Measurements from ENCODE around the gene AMBRA1. TPM values are rescaled to one million over a fixed set of nuclear protein-coding genes. Genes with fewer than 3 reads are reported as not detected.
A peak's percentile ranks its signal among the peaks of the same experiment; 100 is the strongest.

Gene AMBRA1
- total and polyA plus RNA-seq, 8 donors: 4.6 to 59.4 (median 23.3) TPM

GRCh38 chr11:46402957-46403902 lies 190.6 kb downstream of the AMBRA1 start:
- DNase-seq: no peak
- no peak for TF ChIP-seq POLR2A (IDR thresholded peaks at IDR 0.05)
- H3K27me3 ChIP-seq: no peaks in the 10 kb centered on the region
- peaks cover 28 to 97% (median 94%) of the 10 kb centered on the region in 4 donors for H3K36me3 ChIP-seq
- H3K4me1 ChIP-seq: no peaks in the 10 kb centered on the region
- H3K4me3 ChIP-seq: no peak overlapping the region
- no peak overlapping the region for H3K27ac ChIP-seq
- no peaks in the 10 kb centered on the region for H3K9me3 ChIP-seq
- WGBS, 5 donors: 72 to 82% (median 79%) methylated on average over 6 of the region's 6 CpGs
- intact Hi-C loops (cut with DNase I; ENCODE audit: low total_unique reads): no loop called here

DNA sequence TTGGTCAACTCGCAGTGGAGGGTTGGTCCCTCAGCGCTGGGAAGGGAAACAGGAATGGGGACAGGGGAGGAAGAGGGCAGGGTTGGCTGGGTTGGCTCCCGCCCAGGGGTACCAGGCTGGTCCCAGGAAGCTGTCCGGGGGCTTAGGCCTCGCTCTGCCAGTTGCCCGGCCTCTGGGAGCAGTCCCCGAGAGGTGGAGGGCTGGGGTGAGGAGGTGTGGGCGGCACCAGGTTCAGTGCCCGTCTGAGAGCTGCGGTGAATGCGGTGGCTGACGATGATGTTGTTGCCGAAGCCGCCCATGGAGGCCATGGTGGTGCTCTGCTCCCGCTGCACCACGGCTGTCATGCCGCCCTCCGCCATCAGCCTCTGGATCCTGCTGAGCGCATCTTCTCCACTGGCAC lies 196.3 kb downstream of the AMBRA1 start:
- Histone ChIP-seq H3K36me3 (peaks cover 18 to 69% (median 64%) of the 10 kb centered on the region in 4 donors), H3K27me3 (peaks cover 0 to 9% (median 0%) of the 10 kb centered on the region in 3 donors), H3K27ac (no peak overlapping the region), H3K9me3 (no peaks in the 10 kb centered on the region), H3K4me1 (peaks cover 5 to 10% (median 8%) of the 10 kb centered on the region in 4 donors), H3K4me3 (no peak overlapping the region)
- DNase-seq: no peak
- TF ChIP-seq POLR2A (IDR thresholded peaks at IDR 0.05) (no peak), POLR2AphosphoS5 (IDR thresholded peaks at IDR 0.05) (no peak), EP300 (IDR thresholded peaks at IDR 0.05) (no peak)
- TF ChIP-seq, protein P1, sequence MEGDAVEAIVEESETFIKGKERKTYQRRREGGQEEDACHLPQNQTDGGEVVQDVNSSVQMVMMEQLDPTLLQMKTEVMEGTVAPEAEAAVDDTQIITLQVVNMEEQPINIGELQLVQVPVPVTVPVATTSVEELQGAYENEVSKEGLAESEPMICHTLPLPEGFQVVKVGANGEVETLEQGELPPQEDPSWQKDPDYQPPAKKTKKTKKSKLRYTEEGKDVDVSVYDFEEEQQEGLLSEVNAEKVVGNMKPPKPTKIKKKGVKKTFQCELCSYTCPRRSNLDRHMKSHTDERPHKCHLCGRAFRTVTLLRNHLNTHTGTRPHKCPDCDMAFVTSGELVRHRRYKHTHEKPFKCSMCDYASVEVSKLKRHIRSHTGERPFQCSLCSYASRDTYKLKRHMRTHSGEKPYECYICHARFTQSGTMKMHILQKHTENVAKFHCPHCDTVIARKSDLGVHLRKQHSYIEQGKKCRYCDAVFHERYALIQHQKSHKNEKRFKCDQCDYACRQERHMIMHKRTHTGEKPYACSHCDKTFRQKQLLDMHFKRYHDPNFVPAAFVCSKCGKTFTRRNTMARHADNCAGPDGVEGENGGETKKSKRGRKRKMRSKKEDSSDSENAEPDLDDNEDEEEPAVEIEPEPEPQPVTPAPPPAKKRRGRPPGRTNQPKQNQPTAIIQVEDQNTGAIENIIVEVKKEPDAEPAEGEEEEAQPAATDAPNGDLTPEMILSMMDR (IDR thresholded peaks at IDR 0.05): no peak
- intact Hi-C loops (cut with DNase I; ENCODE audit: low total_unique reads): no loop called here
- WGBS, 5 donors: 94 to 98% (median 95%) methylated on average over 17 to 19 of the region's 19 CpGs

- Histone ChIP-seq H3K27me3 (peaks cover 17 to 47% (median 37%) of the 10 kb centered on the region in 3 donors), H3K27ac (no peak overlapping the region), H3K4me1 (peaks cover 41 to 47% (median 44%) of the 10 kb centered on the region in 4 donors), H3K4me3 (no peak overlapping the region), H3K36me3 (peaks cover 18 to 34% (median 32%) of the 10 kb centered on the region in 4 donors), H3K9me3 (no peaks in the 10 kb centered on the region)
- intact Hi-C loops (cut with DNase I; ENCODE audit: low total_unique reads): loop anchor here (5.0 kb wide), 1 partner anchor 139 kb away; no protein-coding TSS in a partner anchor
- DNase-seq: no peak
- TF ChIP-seq POLR2A (IDR thresholded peaks at IDR 0.05) (no peak), EP300 (IDR thresholded peaks at IDR 0.05) (no peak), POLR2AphosphoS5 (IDR thresholded peaks at IDR 0.05) (no peak)
- TF ChIP-seq, protein P1 (IDR thresholded peaks at IDR 0.05): no peak
- WGBS, 5 donors: 67 to 79% (median 77%) methylated on average over 4 of the region's 4 CpGs
These were observed 200.1 kb downstream of the AMBRA1 start for GRCh38 chr11:46393759-46394158.

DNA sequence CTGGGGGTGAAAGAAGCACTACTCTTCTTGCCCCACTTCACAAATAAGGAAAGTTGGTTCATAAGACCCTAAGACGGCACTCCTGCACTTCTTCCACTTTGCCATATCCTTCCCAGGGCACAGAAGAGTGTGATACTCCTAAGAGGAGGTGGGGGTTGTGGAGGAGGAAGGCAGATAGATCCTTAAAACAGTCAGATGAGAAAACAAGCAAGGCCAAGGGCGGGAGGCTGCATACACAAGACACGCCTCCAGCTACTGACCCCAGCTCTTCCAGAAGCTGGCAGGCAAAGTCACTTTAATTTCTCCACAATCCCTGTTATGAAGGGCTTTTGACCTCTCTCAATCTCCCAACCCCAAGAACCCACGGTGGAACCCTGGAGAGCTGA lies 200.6 kb downstream of the AMBRA1 start:
- intact Hi-C loops (cut with DNase I; ENCODE audit: low total_unique reads): loop anchor here (5.0 kb wide), 1 partner anchor 139 kb away; no protein-coding TSS in a partner anchor
- peaks cover 16 to 29% (median 27%) of the 10 kb centered on the region in 4 donors for H3K36me3 ChIP-seq
- 52 to 70% (median 57%) methylated on average over 4 of the region's 4 CpGs for WGBS, 5 donors
- H3K27ac ChIP-seq: no peak overlapping the region
- peaks cover 41 to 47% (median 45%) of the 10 kb centered on the region in 4 donors for H3K4me1 ChIP-seq
- peaks cover 17 to 52% (median 43%) of the 10 kb centered on the region in 3 donors for H3K27me3 ChIP-seq
- H3K4me3 ChIP-seq: peak overlapping the region in 2 of 4 donors; percentile 51 to 63
- TF ChIP-seq, protein P1 (IDR thresholded peaks at IDR 0.05): no peak
- no peak for TF ChIP-seq POLR2AphosphoS5 (IDR thresholded peaks at IDR 0.05)
- no peak for TF ChIP-seq POLR2A (IDR thresholded peaks at IDR 0.05)
- no peak for TF ChIP-seq EP300 (IDR thresholded peaks at IDR 0.05)
- H3K9me3 ChIP-seq: no peaks in the 10 kb centered on the region
- DNase-seq: no peak
